SK-N-SH treated with all-trans-retinoic acid at 6 μM for 48 hours (cell line): ENCODE measurements around the gene RNF145.

Experiments used
- BACH2 ChIP-seq: fragments of 250-450 bp; sonication (Bioruptor Pico); IDR thresholded peaks from 2 replicates; pipeline ENCODE4 v1.9.0; 2021; ENCODE audit warnings: mild to moderate bottlenecking, borderline replicate concordance
- ESRRG ChIP-seq: fragments of 250-450 bp; sonication (Bioruptor Pico); IDR thresholded peaks from 2 replicates; pipeline ENCODE4 v1.6.1; 2021; ENCODE audit warnings: mild to moderate bottlenecking
- ISL1 ChIP-seq: fragments of 250-450 bp; sonication (Bioruptor Pico); IDR thresholded peaks from 2 replicates; pipeline ENCODE4 v2.1.2; 2022; ENCODE audit warnings: mild to moderate bottlenecking, moderate library complexity
- OSR1 ChIP-seq: fragments of 250-450 bp; sonication (Bioruptor Pico); IDR thresholded peaks from 2 replicates; pipeline ENCODE4 v1.8.0; 2022; ENCODE audit warnings: moderate library complexity, mild to moderate bottlenecking, inconsistent platforms
- PATZ1 ChIP-seq: fragments of 250-450 bp; sonication (Bioruptor Pico); IDR thresholded peaks from 2 replicates; pipeline ENCODE4 v1.8.0; 2020; ENCODE audit warnings: mild to moderate bottlenecking, moderate library complexity, borderline replicate concordance
- POU6F1 ChIP-seq: fragments of 250-450 bp; sonication (Bioruptor Pico); IDR thresholded peaks from 2 replicates; pipeline ENCODE4 v1.8.0; 2021; ENCODE audit warnings: low read depth, mild to moderate bottlenecking, moderate library complexity, borderline replicate concordance
- PPARA ChIP-seq: fragments of 250-450 bp; sonication (Bioruptor Pico); IDR thresholded peaks from 2 replicates; pipeline ENCODE4 v1.5.0; 2020; ENCODE audit warnings: mild to moderate bottlenecking, borderline replicate concordance
- SNAI2 ChIP-seq: fragments of 250-450 bp; sonication (Bioruptor Pico); IDR thresholded peaks from 2 replicates; pipeline ENCODE4 v1.5.0; 2020; ENCODE audit warnings: mild to moderate bottlenecking, moderate library complexity
- TCF4 ChIP-seq: fragments of 250-450 bp; sonication (Bioruptor Pico); IDR thresholded peaks from 2 replicates; pipeline ENCODE4 v1.8.0; 2021; ENCODE audit warnings: mild to moderate bottlenecking, moderate library complexity, borderline replicate concordance
- ZFP3 ChIP-seq: fragments of 250-450 bp; sonication (Bioruptor Pico); IDR thresholded peaks from 2 replicates; pipeline ENCODE4 v1.5.0; 2020; ENCODE audit warnings: mild to moderate bottlenecking, moderate library complexity

- TF ChIP-seq BACH2 (CRISPR knock-in tag): no peak
- no peak for TF ChIP-seq PATZ1
- no peak for TF ChIP-seq PPARA (CRISPR knock-in tag)
- TF ChIP-seq TCF4 (CRISPR knock-in tag): no peak
- TF ChIP-seq ESRRG (CRISPR knock-in tag): no peak
- TF ChIP-seq POU6F1 (CRISPR knock-in tag): no peak
- no peak for TF ChIP-seq ZFP3 (CRISPR knock-in tag)
- no peak for TF ChIP-seq SNAI2 (CRISPR knock-in tag)
- TF ChIP-seq OSR1 (CRISPR knock-in tag): no peak
- no peak for TF ChIP-seq ISL1 (CRISPR knock-in tag)
Observed at GRCh38 chr5:159243385-159243784, 34.0 kb upstream of the RNF145 start.
